CD4-positive, alpha-beta T cell treated with Interferon gamma for 1 hour (primary cell): ENCODE results near the gene CLHC1.
A peak's percentile ranks its signal among the peaks of the same experiment; 100 is the strongest.
"Not testable (repeated sequence)": the region's sequence is repeated elsewhere in the genome, so short reads cannot be mapped to it uniquely, and the experiment has no call there.

Experiments
- DNase-seq: peaks from one replicate; pipeline ENCODE4 v3.0.0-alpha.2; 2020

CLHC1 gene

GRCh38 chr2:55152475-55153412 lies 79.3 kb downstream of the CLHC1 start:
- no peak for DNase-seq

DNA sequence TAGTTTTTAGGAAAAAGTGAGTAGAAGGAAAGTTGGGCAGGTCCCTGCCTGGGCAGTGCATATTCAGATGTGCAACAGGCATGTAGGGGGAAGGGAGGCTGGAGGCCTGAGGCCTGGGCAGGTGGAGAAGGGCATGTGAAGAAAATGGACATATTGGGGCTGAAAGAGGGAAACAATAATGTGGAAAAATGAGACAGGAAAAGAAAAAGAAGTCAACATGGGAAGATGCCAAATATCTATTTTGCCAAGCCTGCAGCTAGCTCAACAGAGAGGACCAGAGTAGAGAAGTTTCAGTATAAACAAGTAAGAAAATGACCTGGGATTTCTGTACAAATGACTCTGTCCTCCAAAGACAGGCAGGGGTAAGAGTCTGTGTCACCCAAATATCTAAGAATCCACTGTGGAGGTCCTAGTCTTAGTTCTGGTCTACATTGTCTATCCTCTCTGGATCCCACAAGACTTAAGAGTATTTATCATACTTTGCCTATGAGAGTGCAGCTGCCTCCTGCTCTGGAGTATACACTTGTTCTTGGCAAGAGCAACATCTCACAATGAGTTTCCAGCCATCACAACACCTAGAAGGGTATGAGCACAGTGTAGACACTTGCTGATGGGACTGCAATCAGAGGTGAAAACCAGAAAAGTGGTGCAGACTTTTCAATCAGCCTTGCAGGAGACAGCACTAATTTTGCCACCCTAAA lies 80.2 kb downstream of the CLHC1 start:
- no peak for DNase-seq

DNA sequence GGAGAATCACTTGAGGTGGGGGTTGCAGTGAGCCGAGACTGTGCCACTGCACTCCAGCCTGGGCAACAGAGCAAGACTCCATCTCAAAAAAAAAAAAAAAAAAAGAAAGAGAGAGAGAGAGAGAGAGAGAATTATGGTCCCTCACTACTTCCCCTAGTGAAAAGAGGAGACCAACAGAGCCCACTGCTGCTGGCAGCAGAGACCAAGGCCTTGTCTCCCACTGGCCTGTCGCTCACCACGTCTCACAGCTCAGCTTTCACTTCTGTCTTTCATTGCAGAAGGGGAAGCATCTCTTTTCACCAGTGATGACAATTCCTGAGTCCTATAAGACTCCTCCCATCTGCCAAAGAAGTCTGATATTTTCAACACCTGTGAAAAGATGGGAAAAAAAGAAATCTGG lies 81.3 kb downstream of the CLHC1 start:
- DNase-seq = peak; percentile 65

- no peak for DNase-seq
Measured at GRCh38 chr2:55148269-55148668, 83.8 kb downstream of the CLHC1 start.

GRCh38 chr2:55147531-55147930 lies 84.6 kb downstream of the CLHC1 start:
- DNase-seq = no peak

DNA sequence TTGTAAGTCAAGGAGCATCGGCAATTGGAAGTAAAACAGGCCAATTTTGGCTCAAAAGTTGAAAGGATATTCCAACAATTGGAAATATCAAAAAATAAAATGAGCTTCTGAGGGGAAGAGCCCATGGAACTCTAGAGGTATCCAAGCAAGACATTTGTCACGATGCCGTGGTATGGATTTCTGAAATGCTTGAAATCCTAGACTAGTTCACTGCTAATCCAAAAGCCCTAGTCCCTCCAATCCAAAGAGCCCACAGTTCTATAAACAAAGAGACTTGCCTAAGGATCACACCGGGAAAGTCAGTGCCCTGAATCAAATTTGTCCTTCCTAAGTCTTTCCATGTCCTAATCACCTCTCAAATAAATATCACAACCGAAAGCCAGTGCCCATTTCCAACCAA lies 85.1 kb downstream of the CLHC1 start:
- no peak for DNase-seq

DNA sequence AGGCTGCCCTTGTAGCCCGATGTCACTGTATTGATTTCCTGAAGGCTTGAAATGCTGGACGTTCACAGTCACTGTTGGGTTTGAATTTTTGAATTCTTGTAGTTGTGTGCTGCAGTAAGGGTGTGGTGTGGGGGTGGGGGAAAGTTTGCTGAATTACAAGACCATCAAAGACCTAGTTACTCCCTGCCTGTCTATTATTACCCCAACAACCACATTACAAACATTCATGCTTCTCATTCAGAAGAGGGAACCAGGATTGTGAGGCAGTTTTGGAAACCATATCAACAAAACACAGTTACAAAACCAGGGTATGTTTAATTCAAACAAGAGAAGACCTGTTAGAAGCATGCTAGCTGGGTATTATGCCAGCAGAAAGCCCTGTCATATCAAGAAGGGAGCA lies 85.8 kb downstream of the CLHC1 start:
- DNase-seq = no peak

DNA sequence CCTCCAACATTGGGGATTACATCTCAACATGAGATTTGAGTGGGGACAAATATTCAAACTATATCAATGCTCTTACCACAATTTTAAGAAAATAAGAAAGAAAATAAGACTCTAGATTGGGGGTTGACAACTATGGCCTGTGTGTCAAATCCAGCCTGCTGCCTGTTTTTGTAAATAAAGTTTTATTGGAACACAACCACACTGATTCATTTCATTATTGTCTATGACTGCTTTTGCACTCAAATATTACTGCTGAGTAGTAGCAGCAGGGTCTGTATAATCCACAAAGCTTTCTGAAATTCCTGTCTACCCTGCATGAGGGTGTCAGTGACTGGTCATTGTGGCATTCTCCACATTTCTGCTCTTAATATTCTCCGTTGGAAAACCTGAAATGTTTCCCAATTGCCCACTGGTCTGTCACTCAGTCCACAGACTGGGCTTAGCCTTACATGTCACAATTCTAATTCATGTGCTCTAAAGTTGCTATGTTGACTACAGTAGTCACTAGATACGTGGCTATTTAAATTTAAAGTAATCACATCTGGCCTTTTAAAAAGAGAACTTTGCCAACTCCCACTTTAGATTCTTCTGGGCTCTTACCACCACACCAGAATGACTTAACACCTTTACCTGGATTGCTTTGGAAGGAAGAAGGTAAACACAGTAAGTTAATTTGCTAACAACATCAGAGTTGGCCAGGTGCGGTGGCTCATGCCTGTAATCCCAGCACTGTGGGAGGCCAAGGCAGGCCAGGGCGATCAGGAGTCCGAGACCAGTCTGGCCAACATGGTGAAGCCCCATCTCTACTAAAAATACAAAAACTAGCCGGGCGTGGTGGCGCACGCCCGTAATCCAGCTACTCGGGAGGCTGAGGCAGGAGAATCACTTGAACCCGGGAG lies 86.9 kb downstream of the CLHC1 start:
- no peak for DNase-seq

GRCh38 chr2:55143706-55144105 lies 88.4 kb downstream of the CLHC1 start:
- DNase-seq = not testable (repeated sequence)

- no peak for DNase-seq
Measured at GRCh38 chr2:55142518-55142917, 89.6 kb downstream of the CLHC1 start.

DNA sequence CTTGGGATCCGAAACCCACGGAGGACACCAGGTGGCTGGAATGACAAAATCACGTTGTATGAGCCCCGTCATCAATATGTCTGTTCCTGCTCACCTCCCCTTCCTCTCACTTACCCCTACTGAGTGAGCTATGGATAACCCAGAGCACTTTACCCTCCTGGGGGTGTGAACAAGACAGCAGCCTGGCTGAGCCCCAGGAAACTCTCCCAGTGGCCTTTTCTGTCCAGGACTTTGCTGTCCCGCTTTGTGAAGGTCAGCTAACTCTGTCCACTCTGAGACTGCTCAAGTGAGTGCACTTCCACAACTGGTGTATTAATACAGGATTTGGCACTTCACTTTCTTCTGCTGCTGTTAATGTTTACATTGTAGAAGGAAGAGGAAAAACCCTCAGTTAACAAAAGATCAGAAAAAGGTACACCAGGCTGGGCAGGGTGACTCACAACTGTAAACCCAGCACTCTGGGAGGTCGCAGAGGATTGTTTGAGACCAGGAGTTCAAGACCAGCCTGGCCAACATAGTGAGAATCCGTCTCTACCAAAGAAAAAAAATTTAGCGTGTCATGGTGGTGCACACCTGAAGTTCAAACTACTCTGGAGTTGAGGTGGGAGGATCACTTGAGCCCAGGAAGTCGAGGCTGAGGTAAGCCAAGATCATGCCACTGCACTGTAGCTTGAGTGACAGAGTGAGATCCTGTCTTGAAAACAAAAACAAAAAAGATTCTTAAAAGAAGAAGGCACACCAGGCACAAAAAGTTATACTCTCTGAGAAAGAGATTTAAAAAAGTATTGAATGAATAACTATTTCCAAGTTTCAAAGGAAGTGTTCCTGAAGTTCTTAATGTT lies 90.3 kb downstream of the CLHC1 start:
- DNase-seq = no peak

GRCh38 chr2:55140316-55141219 lies 91.5 kb downstream of the CLHC1 start:
- DNase-seq = no peak

GRCh38 chr2:55139305-55139704 lies 92.8 kb downstream of the CLHC1 start:
- no peak for DNase-seq

GRCh38 chr2:55138882-55139229 lies 93.2 kb downstream of the CLHC1 start:
- no peak for DNase-seq

DNA sequence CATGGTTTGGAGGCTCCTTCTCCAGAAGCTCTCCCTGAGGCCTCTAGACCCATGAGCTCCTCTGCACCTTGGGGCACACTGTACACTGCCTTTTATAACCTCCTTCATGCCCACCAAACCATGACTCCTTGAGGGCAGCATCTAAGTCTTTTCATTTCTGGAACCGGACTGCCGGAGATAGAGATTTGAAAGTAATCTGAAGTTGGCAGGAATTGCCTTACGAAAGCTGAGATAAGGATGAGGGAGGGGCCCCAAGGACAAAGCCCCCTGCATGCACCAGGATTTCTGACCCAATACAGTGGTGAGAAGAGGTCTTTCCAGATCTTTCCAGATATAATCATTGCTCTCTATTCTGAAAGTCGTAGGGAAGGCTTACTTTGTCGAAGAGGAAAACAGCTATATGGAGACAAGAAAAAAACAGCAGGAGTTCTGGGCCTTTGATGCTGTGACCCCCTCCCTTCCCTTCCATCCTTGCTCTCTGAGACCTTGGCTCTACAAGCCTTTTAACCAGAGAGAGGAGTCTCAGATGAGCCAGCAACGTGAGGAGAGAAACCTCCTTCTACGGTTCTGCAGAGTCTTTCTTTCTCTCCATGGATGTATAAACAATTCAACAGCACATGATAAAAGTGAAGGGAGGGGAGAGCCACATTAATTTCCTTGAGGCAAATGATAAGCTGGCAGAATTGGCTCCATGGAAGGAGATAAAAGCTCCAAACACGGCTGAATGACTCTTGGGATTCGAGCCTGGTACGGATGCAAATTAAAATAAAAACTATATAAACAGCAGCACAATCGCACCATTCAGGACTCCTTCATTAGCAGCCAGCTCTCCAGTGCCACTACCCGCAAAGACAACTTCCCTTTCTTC lies 93.8 kb downstream of the CLHC1 start:
- DNase-seq = no peak

GRCh38 chr2:55137024-55137958 lies 94.8 kb downstream of the CLHC1 start:
- peak; percentile 43 for DNase-seq

DNA sequence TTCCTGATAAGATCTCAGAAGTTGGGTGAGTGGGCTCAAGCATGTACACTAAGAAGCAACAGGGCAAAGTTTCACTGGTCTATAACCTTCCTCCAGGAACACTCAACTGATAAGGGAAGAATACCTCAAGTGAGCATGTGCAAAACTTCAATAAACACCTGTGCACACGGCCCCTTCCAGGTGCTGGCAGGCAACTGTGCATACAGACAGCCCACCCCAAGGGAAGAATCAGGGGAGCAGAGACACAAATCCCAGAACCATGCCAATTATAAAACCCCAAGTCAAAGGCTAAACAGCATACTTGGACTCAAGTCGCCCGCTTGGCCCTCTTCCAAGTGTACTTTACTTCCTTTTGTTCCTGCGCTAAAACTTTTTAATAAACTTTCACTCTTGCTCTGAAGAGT lies 96.0 kb downstream of the CLHC1 start:
- DNase-seq = no peak

DNA sequence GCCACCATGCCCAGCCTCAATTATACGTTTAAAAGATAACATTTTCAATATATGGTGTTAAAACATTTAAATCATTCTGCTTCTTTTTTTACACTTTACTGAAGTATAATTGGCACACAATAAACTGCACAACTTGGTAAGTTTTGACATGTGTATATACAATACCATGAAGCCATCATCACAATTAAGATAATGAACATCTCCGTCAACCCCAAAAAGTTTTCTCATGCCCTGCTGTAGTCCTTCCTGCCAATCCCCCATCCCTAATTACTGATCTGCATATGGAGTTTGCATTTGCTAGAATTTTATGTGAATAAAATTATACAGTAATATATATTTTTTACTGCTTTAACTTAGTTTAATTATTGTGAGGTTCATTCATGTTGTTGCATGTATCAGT lies 96.6 kb downstream of the CLHC1 start:
- DNase-seq = no peak

DNA sequence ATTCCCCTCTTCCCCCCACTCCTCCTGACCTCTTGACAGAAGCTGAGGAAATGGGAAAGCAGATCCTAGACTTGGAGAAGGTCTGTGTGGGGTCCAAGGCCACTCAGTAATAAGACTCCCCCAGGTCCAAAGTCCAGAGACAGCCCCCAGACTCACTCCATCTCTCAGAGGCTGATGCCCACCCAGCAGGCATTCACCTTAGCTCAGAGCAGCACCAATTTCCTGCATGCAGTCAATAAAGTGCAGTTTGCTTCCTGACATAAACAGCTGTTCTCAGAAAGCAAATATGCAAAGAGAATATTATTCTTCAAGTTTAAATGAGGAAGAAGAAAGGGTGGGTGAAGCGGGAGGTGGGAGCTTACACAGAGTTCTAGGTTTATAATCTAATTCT lies 97.8 kb downstream of the CLHC1 start:
- DNase-seq = no peak
